A549 (cell line): ENCODE results near the gene TEX55.

ENCODE experiments used
- MYC ChIP-seq: IDR thresholded peaks from 2 replicates; pipeline ENCODE4 v1.6.1; 2012; ENCODE audit warnings: mild to moderate bottlenecking, inconsistent platforms, low read length, improper control_type of control experiment, borderline replicate concordance
- PHF8 ChIP-seq: fragments of 200-600 bp; sonication (generic); IDR thresholded peaks from 2 replicates; pipeline ENCODE4 v1.6.1; 2016; ENCODE audit warnings: low read depth, mild to moderate bottlenecking, antibody characterized with exemption, moderate library complexity, borderline replicate concordance
- TF ChIP-seq, protein P1 (sequence below): fragments of >200 bp; sonication (Bioruptor Twin); formaldehyde crosslinking; IDR thresholded peaks from 3 replicates; pipeline ENCODE4 v1.5.1; 2016
- TF ChIP-seq, protein P2 (sequence below): fragments of 450-650 bp; IDR thresholded peaks from 2 replicates; pipeline ENCODE4 v1.6.1; 2014; ENCODE audit warnings: antibody characterized with exemption

DNA sequence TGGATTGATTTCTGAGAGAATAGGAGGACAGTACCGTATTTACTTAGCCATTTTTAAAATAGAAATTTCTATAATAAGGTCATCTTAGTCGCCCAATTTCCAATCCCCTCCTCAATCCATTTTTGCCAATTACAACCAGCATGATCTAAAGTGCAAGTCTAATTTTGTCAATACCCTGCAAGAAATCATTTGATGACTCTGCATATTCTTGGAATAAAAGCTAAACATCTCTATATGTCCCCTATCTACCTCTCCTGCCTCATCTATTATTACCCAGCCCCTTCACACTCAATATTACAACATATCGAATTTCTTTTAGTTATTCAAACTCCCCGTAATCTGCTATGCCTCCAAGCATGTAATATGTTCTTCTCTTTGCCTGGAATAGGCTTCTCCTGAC lies 41.9 kb upstream of the TEX55 start:
- no peak for TF ChIP-seq PHF8
- TF ChIP-seq, protein P1, sequence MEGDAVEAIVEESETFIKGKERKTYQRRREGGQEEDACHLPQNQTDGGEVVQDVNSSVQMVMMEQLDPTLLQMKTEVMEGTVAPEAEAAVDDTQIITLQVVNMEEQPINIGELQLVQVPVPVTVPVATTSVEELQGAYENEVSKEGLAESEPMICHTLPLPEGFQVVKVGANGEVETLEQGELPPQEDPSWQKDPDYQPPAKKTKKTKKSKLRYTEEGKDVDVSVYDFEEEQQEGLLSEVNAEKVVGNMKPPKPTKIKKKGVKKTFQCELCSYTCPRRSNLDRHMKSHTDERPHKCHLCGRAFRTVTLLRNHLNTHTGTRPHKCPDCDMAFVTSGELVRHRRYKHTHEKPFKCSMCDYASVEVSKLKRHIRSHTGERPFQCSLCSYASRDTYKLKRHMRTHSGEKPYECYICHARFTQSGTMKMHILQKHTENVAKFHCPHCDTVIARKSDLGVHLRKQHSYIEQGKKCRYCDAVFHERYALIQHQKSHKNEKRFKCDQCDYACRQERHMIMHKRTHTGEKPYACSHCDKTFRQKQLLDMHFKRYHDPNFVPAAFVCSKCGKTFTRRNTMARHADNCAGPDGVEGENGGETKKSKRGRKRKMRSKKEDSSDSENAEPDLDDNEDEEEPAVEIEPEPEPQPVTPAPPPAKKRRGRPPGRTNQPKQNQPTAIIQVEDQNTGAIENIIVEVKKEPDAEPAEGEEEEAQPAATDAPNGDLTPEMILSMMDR, result no peak
- TF ChIP-seq, protein P2, sequence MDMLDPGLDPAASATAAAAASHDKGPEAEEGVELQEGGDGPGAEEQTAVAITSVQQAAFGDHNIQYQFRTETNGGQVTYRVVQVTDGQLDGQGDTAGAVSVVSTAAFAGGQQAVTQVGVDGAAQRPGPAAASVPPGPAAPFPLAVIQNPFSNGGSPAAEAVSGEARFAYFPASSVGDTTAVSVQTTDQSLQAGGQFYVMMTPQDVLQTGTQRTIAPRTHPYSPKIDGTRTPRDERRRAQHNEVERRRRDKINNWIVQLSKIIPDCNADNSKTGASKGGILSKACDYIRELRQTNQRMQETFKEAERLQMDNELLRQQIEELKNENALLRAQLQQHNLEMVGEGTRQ, result no peak
- TF ChIP-seq MYC, result no peak
